ENCODE data around the gene KCNJ9. TPM values are rescaled to one million over a fixed set of nuclear protein-coding genes. Genes with fewer than 3 reads are reported as not detected.

KCNJ9 gene
- total and polyA plus RNA-seq, 2 donors (not counting 3 experiments of a cell fraction or from before 2014, with no cell fraction given), result not detected

- no peaks in the 10 kb centered on the region for H3K9me3 ChIP-seq (replicated peaks; ENCODE audit: control insufficient read depth, insufficient read depth, low read length)
- intact Hi-C loops (cut with micrococcal nuclease) (no loop called here), dilution Hi-C loops (cut with MboI; ENCODE audit: extremely low pct_ligation_motif_present, low sequenced_read_pairs) (no loop called here)
- BruUV-seq (replicated peaks), result no TSS peak
- H3K27me3 ChIP-seq (ENCODE audit: control insufficient read depth in 2 of 2, insufficient read depth in 2 of 2, low read length in 2 of 2), result no peaks in the 10 kb centered on the region
- H3K4me1 ChIP-seq (ENCODE audit: control insufficient read depth, extremely low read depth, insufficient read depth, low read length), result no peaks in the 10 kb centered on the region
- CTCF ChIA-PET, result interaction anchor here (1.9 kb wide), 1 partner anchor 12 kb away, joined by 5 read pairs; no protein-coding TSS in a partner anchor
- FAIRE-seq (no peak), DNase-seq (ENCODE audit: low read depth, low spot score) (no peak)
- no peaks in the 10 kb centered on the region for H3K9me1 ChIP-seq (replicated peaks; ENCODE audit: control insufficient read depth, extremely low read depth, insufficient read depth, low read length)
- H2AFZ ChIP-seq (ENCODE audit: low read depth, low read length), result no peak overlapping the region
- POLR2A ChIA-PET, result no interaction called here
- no peak overlapping the region for H3K4me3 ChIP-seq (replicated peaks in 1 of 3; ENCODE audit: insufficient read depth in 1 of 3, low read depth in 1 of 3, low read length in 3 of 3)
- H3K79me2 ChIP-seq (ENCODE audit: control insufficient read depth, insufficient read depth, low read length), result no peaks in the 10 kb centered on the region
- H4K20me1 ChIP-seq (replicated peaks; ENCODE audit: control insufficient read depth, extremely low read depth, insufficient read depth, low read length), result no peaks in the 10 kb centered on the region
- no peak overlapping the region for H3K4me2 ChIP-seq (ENCODE audit: insufficient read depth, low read length)
- TF ChIP-seq MAX (IDR thresholded peaks at IDR 0.05; ENCODE audit: insufficient read depth, insufficient read length) (no peak), POLR2A (IDR thresholded peaks at IDR 0.05; ENCODE audit: low read depth, low read length) (no peak), POLR2AphosphoS5 (IDR thresholded peaks at IDR 0.05; ENCODE audit: insufficient read depth, low read depth, low read length) (no peak), EZH2 (IDR thresholded peaks at IDR 0.05; ENCODE audit: borderline replicate concordance, low read depth, low read length, severe bottlenecking) (no peak), CTCF (IDR thresholded peaks at IDR 0.05; ENCODE audit: extremely low read depth in 1 of 2, insufficient read depth in 1 of 2, low read depth in 1 of 2, low read length in 2 of 2) (no peak), JUN (IDR thresholded peaks at IDR 0.05; ENCODE audit: borderline replicate concordance, insufficient read depth, insufficient read length, low read depth) (no peak), FOS (IDR thresholded peaks at IDR 0.05; ENCODE audit: borderline replicate concordance, insufficient read depth, low read length) (no peak), GATA2 (IDR thresholded peaks at IDR 0.05; ENCODE audit: insufficient read depth, insufficient read length, low read depth, low read length) (no peak), MYC (IDR thresholded peaks at IDR 0.05; ENCODE audit: low read depth, low read length) (no peak)
- no peaks in the 10 kb centered on the region for H3K36me3 ChIP-seq (ENCODE audit: control insufficient read depth in 2 of 2, extremely low read depth in 1 of 2, insufficient read depth in 2 of 2, low read length in 2 of 2)
- no peak overlapping the region for H3K27ac ChIP-seq (ENCODE audit: insufficient read depth, low read depth, low read length)
- H3K9ac ChIP-seq (replicated peaks; ENCODE audit: extremely low read depth, insufficient read depth, low read length), result no peak overlapping the region
Measured at GRCh38 chr1:160137216-160137862, 56.0 kb downstream of the KCNJ9 start.
